22Rv1 (cell line): ENCODE measurements around the gene NEURL1B.

Experiments
- ZFX ChIP-seq: fragments of 450-650 bp; IDR thresholded peaks from 2 replicates; pipeline ENCODE4 v1.6.1; 2017; ENCODE audit warnings: antibody characterized with exemption, borderline replicate concordance
- TF ChIP-seq, protein P1 (sequence below): fragments of 450-650 bp; IDR thresholded peaks from 2 replicates; pipeline ENCODE4 v1.5.1; 2017; ENCODE audit warnings: mild to moderate bottlenecking

DNA sequence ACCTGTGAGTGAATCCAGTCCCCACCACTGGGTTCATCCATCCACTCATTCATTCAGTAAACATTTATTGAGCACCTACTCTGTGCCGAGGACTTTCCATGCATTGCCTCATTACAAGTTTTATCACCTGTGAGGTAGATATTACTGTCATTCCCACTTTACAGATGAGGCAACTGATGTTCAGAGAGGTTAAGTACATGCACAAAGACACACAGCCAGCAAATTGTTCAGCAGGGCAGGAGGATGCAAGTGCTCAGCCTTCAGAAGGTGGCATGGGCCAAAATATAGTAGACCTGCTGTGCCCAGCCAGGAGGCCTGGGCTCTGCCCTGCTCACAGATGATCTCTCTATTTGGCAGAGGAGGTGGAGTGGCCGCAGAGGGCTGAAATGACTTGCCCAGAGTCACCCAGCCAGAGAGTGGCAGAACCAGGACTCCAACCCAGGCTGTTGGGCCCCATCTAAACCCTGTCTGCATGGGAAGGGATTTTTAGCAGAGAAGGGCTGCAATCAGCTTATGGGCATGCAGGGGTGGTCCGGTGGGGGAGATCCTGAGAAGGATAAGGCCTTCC is 7.6 kb upstream of the NEURL1B start:
- TF ChIP-seq, protein P1, sequence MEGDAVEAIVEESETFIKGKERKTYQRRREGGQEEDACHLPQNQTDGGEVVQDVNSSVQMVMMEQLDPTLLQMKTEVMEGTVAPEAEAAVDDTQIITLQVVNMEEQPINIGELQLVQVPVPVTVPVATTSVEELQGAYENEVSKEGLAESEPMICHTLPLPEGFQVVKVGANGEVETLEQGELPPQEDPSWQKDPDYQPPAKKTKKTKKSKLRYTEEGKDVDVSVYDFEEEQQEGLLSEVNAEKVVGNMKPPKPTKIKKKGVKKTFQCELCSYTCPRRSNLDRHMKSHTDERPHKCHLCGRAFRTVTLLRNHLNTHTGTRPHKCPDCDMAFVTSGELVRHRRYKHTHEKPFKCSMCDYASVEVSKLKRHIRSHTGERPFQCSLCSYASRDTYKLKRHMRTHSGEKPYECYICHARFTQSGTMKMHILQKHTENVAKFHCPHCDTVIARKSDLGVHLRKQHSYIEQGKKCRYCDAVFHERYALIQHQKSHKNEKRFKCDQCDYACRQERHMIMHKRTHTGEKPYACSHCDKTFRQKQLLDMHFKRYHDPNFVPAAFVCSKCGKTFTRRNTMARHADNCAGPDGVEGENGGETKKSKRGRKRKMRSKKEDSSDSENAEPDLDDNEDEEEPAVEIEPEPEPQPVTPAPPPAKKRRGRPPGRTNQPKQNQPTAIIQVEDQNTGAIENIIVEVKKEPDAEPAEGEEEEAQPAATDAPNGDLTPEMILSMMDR = no peak
- no peak for TF ChIP-seq ZFX
